A172 (cell line): ENCODE measurements around the gene MRFAP1L1. TPM values are rescaled to one million over a fixed set of nuclear protein-coding genes. Genes with fewer than 3 reads are reported as not detected.
"Not testable (repeated sequence)": the region's sequence is repeated elsewhere in the genome, so short reads cannot be mapped to it uniquely, and the experiment has no call there.

Experiments
- DNase-seq: peaks from one replicate; pipeline ENCODE4 v3.0.0-alpha.2; 2015; ENCODE audit warnings: low spot score
- total RNA-seq: library from RNA; depleted of rRNA; stranded (reverse); fragments of >200 nt; shearing (Covaris generic); gene quantifications from 2 replicates; pipeline ENCODE4 v1.2.3, GENCODE V29; 2014

MRFAP1L1 gene
- total RNA-seq, 1 experiment from 2014 or later: 90.6 TPM

DNA sequence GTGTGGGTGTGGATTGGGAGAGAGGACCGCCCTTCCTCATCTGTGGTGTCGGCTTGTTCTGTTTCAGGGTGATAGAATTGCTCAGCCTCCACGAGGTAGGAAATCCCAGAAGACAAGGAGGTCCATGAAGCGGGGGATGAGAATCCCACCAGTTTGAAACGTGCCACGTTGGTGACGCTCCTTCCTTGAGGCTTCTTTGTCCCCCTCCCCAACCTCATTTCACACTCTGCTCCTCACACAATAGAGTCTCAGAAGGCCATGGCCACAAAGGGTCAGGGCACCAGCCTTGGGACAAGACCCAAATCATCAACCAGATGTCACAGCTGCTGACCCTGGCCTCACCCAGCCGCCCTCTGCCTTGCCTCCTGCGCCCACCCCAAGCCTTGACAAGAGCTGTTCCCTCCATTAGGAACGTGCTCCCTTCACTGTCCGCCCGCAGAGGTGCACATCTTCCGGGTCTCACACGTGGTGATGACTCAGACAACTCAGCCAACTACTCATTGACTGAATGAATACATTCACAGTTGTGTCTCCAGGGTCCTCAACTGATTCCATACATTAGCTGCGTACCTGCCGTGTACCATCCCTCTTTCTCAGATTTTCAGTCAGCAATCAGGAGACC, 24.6 kb upstream of the MRFAP1L1 start:
- no peak for DNase-seq

DNA sequence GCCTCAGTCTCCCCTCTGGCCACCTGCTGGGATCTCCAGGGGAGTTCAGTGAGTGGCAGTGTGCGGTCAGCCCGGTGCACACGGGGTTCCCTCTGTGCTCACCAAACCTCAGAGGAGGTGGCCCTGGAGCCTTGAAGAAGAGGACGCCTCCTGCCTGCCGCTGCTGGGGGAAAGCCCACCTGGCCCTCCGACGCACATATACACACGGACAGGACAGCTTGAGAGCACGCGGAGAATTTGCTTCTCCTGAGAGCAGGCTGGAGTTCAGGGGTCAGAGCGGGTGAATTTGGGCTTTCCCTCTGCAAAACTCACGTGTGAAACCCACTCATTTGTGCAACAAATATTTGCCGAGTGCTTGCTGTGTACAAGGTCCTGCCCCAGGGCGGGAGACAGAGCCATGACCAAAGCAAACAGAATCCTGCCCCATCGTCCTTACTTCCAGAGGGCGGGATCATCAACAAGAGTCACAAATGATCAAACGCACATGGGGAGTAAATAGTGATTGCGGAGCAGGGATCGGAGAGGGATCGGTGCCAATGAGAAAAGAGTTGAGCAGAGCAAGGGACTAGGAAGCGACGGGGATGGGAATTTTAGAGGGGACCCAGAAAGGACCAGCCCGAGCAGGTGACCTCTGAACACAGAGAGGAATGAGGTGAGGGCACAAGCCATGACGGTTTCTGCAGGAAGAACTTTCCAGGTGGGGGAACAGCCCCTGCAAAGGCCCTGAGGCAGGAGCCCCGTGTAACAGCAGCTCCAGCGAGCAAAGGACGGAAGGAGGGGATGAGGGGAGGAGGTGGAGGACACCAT, 23.9 kb upstream of the MRFAP1L1 start:
- DNase-seq: no peak

DNA sequence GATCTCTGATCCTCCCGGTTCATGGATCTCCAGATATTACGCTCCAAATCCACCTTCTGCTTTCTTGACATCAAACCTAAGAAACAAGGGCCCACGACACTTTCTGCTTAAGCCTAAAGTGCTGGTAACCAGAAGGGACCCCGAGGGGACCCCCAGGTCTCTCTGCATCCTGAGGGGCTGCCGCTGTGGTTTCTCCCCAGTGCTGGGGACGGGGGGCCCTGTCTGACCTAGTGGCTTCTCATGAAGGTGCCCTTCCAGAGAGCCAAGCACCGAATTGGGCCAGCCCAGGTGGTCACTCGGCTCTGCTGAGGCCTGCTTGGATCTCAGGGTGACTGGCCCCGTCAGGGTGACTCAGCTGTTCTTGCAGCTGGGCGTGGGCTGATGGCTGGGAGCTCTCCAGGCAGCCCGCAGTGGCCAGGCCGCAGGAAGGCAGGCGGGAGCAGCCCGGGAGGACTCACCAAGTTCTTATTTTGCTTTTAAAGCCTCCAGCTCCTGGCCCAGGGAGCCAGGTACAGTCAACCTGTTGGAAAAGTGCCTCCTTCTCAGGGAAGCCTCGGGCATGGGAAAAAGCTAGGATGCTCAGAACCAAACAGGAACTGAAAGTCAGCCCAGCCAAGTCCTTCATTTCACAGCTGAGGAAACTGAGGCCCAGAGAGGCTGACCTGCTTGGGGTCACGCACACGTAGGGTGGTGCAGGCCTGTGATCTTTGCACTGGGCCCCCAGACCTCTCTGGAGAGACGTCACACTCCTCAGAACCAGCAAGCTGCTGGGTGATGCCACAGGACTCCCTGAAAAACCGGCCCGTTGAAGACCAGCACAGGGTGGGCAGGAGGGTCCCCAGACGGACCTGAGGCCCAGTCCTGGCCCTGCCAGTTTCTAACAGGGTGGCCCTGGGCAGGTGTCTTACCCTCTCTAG, 23.0 kb upstream of the MRFAP1L1 start:
- peak; percentile 86 for DNase-seq

DNA sequence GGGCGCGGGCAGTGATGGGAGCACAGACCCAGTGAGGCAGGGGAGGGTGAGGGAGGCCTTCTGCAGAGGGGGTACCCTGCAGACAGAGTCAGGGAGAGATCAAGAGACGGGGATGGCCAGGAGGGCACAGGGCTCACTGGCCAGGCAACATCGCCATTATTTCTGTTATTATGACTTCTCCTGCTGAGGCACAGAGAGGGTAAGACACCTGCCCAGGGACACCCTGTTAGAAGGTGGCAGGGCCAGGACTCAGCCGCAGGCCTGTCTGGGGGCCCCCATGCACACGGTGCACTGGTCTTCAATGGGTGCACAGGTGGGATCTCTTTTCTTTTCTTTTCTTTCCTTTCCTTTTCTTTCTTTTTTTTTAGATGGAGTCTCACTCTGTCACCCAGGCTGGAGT, 22.1 kb upstream of the MRFAP1L1 start:
- no peak for DNase-seq

DNA sequence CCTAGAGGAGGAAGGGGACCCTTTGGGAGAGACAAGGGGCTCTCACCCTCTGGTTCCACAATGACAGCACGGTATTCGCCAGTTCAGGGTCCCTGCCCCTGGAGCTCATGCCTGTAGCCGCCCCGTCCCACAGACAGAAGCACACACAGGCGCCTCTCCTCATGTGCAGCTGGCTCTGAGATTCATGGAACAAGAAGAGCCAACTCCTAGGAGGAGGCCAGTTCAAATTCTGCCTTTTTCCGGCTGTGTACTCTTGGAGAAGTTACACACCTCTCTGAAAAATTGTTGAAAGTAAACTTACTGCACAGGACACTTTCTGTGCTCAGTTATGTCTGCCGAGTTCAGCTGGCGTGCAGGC, 21.6 kb upstream of the MRFAP1L1 start:
- DNase-seq: no peak

DNA sequence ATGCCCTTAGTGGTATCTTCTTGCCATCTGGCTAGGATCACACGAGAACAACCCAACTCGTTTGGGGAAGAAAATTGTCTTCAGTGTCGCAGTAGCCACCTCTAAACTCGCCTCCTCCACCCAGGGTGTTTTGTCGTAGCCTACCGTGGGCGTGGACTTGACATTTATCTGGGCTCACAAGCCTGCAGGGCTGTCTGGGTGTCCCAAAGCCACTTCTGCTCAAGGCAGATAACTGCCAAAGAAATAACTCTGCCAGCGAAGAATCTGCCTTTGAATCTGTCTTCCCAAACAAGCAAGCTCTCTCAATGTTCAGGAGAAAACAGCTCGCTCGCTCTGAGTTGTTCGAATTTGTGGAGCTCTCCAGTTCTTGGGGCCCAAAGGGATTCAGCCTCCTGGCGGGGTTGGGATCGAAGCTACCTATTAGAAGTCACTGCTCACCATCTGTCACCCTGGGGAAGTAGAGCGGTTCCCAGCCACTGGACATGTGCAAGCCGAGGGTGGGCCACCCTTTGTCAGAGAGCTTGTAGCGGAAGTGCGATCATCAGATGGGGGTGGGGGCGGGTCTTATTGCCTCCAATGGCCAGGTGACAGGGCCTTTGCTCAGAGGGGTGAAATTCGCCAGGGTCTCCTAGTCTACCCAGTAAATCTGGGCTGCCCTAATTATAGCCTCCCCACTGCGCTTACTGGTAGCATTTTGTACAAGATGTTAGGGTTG, 21.1 kb upstream of the MRFAP1L1 start:
- DNase-seq: no peak

DNA sequence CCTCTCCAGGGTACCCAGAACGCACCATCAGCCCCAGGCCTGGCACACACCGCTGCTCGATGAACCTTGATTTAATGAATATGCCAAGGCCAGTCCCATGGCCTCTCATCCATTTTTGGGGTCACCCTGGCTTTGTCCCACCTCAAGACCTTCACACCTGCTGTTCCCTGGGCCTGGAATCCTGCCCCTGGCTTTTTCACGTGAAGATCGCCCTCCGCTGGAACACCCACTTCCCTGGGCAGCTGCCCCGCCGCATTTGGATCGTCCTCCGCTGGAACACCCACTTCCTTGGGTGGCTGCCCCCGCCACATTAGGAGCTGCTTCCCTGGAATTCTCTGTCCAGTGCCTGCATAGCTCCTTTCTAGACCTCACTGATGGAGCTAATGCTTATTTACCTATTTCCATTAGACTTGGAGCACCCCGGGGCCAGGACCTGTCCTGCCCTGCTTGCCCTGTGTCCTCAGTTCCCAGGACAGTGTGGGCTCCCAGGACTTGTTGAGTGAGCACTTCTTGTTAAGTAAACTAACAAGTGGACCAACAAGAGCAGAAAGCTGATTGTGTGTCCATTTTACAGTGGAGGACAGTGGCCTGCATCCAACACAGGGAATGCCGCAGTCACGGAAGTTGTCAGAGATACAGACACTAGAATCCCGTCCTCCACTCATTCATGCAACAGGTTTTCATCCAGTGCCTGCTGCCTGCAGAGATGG, 18.8 kb upstream of the MRFAP1L1 start:
- no peak for DNase-seq

DNA sequence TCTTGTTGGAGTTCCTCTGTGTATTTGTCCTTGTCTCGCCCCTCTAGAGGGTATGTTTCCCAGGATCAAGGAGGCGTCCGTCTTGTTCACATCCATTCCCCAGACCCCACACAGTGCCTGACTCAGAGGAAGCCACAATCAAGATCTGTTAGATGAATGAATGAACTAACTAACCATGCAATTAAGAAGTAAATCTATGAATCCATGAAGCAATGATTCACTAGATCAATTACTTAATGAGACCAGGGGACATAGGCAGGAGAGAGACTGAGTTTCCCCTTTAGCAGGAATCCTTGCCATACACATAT, 18.2 kb upstream of the MRFAP1L1 start:
- DNase-seq: no peak

DNA sequence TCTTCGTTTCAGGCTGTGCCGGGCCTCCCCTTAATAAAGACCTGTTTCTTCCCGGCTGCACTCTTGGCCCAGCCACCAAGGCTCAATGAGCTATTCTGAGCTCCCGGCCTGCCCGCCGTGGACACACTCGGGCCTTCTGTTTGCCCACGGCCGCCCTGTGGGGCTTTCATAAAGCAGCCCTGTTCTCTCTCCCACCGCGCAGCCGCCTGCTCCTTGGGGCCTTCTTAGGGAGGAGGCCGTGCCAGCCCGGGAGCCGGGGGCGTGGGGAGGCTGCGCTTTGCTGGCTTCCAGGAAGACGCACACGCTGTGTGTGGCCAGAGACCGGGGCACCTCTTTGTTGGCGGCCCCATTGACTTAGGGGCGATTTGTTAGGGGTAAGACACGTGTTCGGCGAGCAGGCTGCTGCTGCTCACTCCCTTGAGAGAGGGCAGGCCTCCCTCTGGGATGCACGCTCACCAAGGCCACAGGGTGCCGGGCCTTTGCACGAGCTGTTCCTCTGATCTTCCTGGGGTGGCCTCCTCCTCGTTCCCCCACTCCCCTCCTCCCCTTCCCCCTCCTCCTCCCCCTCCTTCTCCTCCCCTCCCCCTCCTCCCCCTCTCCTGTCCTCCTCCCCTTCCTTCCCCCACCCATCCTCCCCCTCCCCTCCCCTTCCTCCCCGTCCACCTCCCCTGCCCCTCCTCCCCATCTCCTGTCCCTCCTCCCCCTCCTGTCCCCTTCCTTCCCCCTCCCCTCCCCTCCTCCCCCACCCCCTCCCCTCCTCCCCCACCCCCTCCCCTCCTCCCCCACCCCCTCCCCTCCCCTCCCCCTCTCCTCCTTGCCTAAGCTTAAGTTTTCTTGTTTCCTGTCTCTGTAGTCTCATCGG, 17.6 kb upstream of the MRFAP1L1 start:
- no peak for DNase-seq

DNA sequence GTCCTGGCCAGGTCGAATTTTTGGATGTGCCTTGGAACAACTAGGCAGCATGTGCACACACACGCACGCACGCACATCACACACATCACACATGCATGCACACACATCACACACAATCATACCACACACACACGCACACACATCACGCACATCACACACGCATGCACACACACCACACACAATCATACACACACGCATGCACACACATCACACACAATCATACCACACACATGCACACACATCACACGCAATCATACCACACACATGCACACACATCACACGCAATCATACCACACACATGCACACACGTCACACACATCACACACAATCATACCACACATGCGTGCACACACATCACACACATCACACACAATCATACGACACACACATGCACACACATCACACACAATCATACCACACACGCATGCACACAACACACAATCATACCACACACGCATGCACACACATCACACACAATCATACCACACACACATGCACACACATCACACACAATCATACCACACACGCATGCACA, 15.8 kb upstream of the MRFAP1L1 start:
- not testable (repeated sequence) for DNase-seq

DNA sequence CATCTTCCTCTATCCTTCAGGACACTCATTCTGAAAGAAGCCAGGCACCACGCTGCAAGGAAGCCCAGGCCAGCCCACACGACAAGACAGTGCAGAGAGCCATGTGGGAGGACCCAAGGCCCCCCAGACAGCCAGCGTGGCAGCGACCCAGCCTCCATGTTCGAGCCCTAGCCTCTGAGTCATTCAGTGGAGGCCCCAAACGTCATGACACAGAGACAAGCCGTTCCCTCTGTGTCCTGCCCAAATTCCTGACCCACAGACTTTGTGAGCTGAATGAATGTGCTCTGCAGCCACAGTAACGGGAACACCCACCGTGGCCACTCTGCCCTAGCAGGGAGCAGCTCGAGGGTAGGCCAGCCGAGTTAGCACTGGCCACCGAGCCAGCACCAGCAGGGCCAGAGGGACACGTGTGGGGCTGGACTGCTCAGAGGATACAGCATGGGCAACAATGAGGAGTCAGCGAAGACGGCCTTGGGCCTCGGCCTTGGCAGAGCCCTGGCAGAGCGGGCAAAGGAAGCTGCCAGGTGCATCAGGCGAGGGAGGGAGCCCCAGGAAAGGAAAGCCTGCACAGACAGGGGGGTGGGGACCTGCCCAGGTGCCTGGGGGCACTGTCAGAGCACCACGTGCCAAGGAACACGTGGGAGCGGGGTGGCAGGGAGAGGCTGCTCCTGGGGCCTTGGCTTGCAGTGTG, 14.9 kb upstream of the MRFAP1L1 start:
- DNase-seq: no peak

DNA sequence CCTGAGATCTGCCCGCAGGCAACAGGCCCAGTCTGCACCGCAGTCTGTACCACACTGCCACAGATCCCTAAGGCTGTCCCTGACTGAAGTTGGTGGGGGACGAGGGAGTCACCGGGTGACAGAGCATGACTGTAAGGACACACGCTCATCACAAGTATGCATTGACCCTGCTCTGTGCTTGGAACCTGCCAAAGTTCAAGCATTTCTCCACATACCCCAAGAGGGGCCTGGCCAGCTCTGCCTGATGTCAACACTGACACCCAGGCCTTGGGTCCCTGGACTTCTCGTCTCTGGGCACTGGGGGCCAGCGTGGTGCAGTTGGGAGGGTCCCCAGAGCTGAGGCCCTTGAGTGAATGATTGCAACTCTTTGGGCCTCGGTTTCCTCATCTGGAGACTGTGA, 14.2 kb upstream of the MRFAP1L1 start:
- no peak for DNase-seq

DNA sequence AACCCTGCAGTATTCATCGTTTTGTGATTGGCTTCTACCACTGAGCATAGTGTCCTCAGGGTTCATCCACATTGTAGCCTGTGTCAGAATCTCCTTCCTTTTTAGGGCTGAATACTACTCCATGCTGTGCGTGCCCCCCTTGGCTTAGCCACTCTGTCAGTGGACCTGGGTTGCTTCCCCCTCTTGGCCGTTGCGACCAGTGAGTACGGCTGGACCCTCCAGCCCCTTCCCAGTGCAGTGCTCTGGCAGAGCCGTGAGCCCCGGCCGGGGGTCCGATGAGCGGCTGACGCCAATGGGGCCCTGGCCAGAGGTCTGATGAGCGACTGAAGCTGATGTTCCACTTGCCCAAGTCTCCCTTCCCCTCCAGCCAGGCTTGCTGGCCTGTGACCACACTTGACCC, 13.2 kb upstream of the MRFAP1L1 start:
- no peak for DNase-seq

DNA sequence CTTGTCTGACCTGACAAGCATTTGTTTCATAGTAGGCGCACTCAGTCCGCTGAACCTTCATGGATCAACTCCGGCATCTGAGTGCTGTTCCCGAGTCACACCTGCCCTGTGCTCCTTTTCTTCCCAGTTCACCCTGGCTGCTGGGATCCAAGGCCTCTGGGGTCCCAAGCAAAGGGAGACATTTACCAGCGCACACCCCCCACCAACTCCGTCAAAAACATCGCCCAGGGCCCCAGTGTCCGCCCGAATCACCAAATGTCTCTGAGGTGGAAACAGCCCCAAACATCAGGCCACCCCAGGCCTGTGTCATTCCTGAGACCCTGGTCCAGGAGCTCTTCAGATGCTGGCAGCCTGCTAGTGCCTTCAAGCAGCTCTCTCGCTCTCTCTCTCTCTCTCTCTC, 11.5 kb upstream of the MRFAP1L1 start:
- DNase-seq: no peak

DNA sequence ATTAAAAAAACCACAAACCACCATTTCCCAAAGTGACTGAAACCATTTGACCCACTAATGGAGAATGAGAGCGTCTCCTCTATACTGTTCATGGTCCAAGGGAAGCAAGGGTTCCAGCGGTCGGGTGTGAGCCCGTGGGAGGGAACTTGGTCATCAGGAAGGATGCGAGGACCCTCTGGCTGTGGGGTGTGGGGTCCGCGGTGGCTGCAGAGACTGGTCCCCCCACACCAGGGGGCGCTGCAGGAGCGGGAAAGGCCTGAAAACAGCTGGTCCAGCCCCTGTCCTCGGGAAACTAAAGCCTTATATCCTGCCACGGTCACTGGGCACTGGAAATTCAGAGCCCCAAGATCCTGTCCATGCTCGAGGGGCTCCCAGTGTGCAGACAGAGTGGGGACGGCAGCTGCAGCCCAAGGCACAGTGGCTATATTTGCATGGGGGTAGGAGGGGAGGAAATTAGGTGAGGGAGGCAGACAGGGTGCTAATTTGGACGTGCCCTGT, 10.6 kb upstream of the MRFAP1L1 start:
- peak; percentile 63 for DNase-seq

DNA sequence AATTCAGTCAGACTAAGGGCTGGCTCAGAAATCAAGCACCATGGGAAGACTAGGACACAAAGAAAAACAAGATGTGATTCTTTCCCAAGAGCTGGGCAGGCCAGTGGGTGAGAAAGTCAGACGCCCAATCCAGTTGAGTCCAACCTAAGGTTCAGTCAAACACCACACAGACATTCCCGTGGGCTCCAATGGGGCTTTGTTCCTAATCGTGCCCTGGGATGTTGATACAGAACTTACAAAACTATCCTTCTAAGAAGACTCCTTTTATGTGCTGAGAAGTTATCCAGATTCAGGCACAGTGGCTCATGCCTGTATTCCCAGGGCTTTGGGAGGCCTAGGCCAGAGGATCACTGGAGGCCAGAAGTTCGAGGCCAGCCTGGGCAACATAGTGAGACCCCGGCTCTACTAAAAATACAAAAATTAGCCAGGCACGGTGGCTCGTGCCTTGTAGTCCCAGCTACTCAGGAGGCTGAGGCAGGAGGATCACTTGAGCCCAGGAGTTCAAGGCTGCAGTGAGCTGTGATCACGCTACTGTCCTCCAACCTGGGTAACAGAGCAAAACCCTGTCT, 10.0 kb upstream of the MRFAP1L1 start:
- no peak for DNase-seq

DNA sequence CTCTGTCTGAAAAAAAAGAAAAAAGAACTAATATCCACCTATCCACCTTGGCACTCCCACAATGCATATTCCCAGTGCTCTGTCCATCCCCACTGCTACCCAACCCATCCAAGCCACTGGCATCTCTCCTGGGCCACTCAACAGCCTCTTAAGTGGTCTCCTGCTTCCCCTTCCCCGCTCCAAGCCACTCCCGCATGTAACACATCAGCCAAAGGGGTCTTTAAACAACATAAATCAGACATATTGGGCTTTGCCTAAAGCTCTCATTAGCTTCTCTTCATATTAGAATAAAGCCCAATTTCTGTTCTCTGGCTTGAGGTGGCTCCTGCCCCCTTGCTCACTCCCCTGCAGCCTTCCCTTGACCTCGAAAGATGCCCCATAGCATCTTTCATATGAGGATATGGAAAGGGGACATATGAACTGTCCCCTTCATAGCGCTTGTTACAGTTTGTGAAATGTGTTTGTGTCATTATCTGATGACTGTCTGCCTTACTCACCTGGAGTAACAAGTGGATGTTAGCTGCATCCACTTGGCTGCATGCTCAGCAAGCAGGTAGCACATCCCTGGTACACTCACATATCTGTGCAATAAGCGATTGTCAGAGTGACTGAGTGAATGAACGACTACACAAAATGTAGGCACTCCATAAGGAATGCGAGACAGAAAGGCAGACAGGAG, 9.4 kb upstream of the MRFAP1L1 start:
- DNase-seq: no peak

DNA sequence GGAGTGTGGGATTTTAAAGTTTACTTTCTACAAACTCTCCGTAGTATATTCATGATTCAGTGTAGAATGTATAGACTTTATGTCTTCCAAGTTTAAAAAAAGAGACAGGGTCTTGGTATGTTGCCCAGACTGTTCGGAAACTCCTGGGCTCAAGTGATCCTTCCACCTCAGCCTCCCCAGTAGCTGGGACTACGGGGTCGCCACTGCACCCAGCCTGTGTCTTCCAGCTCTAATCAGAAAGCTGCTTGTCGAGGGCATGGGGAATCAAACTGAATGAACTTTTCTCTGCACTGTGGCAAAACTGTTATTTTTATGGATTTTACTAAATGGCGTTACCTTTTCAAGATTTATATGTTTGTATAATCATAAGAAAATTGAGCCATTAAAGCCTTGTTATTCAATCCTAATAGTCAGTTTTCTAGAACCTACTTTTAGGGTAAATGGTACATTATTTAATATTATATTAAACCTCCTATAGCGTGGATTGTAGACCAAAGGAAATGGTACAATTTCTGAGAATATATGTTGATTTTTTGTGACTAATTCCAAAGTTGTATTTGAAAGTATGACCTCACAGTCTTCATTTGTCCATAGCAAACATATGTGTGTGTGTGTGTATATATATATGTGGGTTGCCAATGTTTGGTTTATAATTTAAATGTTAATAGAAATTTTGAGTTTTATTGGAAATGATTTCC, 7.4 kb upstream of the MRFAP1L1 start:
- no peak for DNase-seq
